NCI-H128 (cell line): ENCODE measurements around the gene TRAIP.
"Not testable (repeated sequence)": the region's sequence is repeated elsewhere in the genome, so short reads cannot be mapped to it uniquely, and the experiment has no call there.

Experiments
- DNase-seq: peaks from one replicate; lab custom pipeline; 2025; ENCODE audit not compliant: unreplicated experiment; lab: John Stamatoyannopoulos, UW

The TRAIP gene

DNA sequence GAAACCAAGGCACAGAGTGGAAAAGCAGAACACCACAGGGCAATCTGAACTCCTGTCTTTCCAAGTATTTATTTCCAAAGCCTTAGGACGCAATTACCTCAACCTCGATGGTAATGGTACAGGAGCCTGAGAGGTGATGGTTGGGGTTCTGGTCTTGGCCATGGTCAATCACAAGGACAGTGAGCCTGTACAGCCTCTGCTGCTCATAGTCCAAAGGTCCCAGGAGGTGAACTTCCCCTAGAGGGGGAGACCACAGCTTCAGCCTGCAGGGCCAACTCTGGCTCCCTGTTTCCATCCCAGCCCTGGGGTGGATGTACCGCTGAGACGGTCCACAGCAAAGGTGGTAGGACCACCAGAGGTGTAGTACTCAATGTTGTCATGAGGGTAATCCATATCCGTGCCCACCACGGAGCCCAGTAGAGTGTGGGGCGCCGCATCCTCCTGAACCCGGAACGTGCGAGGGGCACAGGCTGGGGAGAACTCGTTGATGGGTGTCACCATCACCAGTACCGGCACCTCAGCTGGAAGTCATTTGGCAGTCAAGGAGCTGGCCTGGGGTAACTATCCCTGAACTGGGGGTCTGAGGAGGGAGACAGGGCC lies 62.8 kb downstream of the TRAIP start:
- no peak for DNase-seq

GRCh38 chr3:49792371-49793150 lies 63.8 kb downstream of the TRAIP start:
- no peak for DNase-seq

- DNase-seq, result no peak
These were observed 64.8 kb downstream of the TRAIP start for GRCh38 chr3:49791571-49791970.

- DNase-seq, result no peak
These were observed 65.5 kb downstream of the TRAIP start for GRCh38 chr3:49790626-49791411.

- DNase-seq, result no peak
These were observed 68.3 kb downstream of the TRAIP start for GRCh38 chr3:49788056-49788455.

DNA sequence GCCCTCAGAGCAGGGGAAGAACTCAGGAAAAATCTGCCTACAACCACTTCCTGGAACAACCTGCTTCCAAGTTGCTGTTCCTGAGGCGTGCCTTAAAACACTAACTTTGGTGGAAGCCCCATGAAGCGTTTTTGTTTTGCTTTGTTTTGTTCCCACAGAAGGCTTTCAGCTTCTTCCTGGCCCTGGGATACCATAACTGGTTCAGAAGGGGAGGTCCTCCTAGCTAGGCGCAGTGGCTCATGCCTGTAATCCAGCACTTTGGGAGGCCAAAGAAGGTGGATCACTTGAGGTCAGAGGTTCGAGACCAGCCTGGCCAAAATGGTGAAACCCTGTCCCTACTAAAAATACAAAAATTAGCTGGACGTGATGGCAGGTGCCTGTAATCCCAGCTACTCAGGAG lies 68.8 kb downstream of the TRAIP start:
- DNase-seq, result no peak

DNA sequence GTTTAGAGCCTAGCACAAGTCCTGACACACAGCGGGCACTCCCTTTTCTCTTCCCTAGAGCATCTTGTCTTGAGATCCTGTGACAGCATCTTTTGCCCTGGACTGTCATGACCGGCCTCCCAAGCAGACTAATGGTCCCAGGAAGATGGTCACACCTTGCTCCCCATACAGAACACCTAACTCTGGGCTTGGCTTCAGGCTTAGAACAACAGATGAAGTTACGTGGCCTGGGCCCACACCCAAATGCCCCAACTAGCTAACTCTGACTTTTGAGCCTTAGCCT lies 69.2 kb downstream of the TRAIP start:
- no peak for DNase-seq

GRCh38 chr3:49786357-49787181 lies 69.8 kb downstream of the TRAIP start, which contains the start of gene IP6K1:
Gene IP6K1, minus strand, starts transcription at chr3:49786542. Its CDS starts 38,502 bp downstream, at chr3:49748040.
- DNase-seq, result peak; percentile 96

DNA sequence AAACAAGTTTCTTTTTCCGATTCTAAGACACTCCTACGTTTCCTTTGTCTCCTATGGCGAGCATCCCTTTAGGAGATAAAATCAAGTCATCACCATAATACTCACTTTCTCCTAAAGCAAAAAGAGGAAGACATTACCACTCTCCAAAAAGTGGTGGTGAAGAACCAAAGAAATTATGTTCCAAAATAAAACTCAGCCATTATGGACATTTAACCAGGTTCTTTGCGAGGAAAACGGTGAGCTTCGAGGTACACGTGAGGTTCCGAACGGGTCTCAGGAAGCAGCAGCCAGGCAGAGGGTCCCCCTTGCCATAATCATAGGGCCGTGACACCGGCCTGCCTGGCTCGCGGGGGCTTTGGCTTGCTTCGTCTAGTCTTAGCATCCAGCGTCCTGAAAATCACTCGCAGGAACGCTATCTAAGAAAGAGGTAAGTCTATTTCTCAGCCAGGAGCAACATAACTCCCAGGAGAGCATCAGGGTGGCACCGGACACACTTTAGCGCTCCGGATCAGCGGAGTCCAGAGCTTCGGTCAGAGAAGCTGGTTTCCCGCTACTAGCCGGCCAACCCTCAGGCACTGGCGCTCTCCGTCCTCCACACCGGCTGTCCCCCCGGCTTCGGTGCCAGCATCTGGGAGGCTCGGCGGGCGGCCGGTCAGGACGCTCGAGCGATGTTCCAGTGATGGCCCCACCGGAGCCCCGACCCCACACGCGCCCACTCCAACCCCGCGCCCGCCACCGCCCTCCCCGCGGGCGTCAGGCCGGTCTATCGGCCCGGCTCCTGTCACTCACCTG lies 70.6 kb downstream of the TRAIP start:
- DNase-seq, result no peak

DNA sequence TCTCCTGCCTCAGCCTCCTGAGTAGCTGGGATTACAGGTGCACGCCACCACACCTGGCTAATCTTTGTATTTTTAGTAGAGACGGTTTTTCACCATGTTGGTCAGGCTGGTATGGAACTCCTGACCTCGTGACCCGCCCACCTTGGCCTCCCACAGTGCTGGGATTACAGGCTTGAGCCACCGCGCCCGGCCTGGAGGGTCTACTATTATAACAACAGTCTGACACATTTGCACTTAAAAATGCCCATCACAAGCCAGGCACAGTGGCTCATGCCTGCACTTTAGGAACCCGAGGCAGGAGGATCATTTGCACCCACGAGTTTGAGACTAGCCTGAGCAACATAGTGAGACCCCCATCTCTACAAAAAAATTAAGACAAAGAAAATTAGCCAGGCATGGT lies 74.1 kb downstream of the TRAIP start:
- DNase-seq, result not testable (repeated sequence)

GRCh38 chr3:49781415-49782199 lies 74.8 kb downstream of the TRAIP start:
- no peak for DNase-seq

DNA sequence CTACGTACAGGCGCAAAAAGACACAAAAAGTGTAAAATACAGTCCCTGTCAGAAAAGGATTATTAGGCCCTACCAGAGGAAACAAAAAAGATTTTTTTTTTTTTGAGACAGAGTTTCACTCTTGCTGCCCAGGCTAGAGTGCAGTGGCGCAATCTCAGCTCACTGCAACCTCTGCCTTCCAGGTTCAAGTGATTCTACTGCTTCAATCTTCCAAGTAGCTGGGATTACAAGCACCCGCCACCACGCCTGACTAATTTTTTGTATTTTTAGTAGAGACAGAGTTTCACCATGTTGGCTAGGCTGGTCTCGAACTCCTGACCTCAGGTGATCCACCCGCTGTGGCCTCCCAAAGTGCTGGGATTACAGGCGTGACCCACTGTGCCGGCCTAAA lies 75.4 kb downstream of the TRAIP start:
- not testable (repeated sequence) for DNase-seq

DNA sequence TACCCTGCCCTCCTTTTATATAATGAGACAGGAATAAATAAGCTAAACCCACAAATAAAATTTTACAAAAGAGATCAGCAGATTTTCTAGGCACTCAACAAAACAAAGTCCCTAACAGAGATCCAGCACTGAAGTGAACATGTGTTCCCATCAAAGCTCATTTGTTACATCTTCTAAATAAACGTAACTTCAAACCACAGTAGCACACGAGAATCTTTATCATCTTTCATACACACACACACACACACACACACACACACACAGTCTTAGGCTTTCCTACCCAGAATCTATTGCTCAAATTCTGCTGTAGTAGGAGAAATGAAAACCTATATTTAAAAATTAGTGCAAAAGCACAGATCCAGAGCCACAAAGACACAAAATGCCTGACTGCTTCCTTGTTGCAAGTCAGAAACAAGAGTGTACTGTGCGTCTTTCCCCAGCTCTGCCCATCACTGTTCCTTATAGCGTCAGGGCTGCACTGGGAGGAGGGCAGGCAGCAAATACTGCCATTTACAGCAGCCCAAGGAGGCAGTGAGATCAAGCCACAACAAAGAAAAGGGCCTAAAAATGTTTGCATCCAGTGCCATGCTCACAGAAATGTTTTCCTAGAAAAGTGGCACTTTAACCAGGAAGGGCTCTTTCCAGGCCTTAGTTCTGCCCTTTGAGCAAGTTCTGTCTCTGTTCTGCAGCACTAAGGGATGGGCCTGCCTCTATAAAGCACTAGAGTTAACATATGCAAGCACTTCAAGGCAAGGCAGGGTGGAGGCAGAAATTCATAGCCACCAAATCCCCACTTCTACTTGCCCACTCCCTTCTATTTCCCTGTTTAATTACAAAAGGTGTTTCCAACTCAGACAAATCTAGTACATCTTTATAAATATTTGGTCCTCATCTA lies 76.0 kb downstream of the TRAIP start:
- no peak for DNase-seq

DNA sequence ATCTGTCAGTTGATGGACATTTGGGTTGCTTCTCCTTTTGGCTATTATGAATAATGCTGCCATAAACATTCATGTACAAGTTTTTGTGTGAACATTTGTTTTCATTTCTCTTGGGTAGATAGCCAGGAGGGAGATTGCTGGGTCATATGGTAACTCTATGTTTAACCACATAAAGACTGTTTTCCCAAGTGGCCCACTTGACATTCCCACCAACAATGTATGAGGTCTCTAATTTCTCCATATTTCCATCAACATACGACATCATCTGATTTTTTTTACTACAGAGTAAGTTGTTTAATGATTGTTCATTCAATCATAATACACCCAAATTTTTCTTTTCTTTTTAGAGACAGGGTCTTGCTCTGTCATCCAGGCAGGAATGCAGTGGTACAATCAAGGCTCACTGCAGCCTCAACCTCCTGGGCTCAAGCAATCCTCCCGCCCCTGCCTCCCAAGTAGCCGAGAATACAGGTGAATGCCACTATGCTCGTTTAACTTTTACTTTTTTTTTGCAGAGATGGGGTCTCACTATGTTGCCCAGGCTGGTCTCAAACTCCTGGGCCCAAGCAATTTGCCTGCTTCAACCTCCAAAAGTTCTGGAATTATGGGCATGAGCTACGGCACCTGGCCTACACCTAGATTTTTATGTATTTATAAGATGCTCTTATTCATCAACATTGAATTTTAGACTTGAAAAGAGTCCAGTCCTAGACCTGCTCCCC lies 76.8 kb downstream of the TRAIP start:
- no peak for DNase-seq
